ENCODE data around the gene TKTL1.

TKTL1 gene

DNA sequence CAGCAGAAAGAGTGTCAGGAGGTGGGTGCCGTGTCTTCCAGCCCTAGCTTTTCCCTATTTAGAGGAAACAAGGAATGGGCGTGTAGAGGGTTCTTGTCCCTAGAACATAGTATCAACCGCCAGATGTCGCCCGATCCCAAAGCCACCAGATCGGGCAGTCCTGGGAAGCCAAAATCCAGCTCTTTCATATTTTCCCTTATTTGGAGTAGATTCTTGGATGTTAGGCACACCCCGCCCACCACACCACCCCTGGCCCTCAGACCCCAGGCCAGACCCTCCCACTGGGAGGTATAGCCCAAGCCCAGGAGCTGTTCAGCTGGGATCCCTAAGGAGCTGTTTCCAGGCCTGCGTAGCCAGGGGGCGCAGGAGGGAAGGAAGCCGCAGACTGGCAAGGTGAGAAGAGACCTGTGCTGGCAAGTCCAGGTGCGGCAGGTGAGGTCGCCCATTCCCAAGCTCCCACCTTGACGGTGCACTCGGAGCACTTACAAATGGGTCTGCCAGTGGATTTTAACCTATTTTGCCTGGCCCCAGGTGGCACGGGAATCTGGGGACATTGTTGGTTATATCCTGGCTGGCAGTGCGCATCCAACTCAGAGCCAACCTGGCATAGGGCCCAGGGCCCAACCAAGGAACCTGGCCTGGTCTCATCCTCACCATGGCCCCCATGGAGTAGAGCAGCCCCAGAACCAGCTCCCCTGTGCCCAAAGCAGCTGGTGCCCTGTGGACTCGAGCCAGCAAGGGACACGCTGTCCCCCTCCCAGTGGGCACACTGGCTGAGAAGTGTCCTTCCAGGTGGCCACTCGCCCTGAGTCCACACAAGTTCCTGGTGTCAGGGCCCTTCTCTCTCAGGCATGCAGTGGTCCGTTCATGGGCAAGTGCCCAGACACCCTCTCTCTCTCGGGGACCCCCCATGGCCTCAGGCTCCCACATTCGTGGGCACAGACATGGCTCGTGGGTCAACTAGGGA is 78.0 kb downstream of the TKTL1 start:
- no peak for DNase-seq (ENCODE audit: low read depth in 2 of 3, low spot score in 1 of 3)

- DNase-seq (ENCODE audit: low read depth in 2 of 3, low spot score in 1 of 3): no peak
Observed at GRCh38 chrX:154374313-154375155, 78.9 kb downstream of the TKTL1 start, which contains the start of gene FLNA. Gene FLNA, minus strand, starts transcription at chrX:154374634. Its CDS starts 3,389 bp downstream, at chrX:154371245.

DNA sequence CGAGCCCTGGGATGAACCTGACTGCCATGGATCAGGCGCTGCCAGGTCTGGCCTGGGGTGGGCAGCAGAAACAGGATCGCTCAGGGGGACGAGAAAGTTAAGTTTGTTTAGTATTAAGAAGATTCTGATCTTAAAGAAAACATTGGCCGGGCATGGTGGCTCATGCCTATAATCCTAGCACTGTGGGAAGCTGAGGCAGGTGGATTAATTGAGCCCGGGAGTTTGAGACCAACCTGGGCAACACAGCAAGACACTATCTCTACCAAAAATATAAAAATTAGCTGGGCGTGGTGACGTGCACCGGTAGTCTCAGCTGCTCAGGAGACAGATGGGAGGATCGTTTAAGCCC is 79.5 kb downstream of the TKTL1 start:
- DNase-seq (ENCODE audit: low read depth in 2 of 3, low spot score in 1 of 3): no peak

- DNase-seq (ENCODE audit: low read depth in 2 of 3, low spot score in 1 of 3): no peak
Observed at GRCh38 chrX:154376774-154377173, 81.2 kb downstream of the TKTL1 start.

- peak in 1 of 3 donors; percentile 93 for DNase-seq (ENCODE audit: low read depth in 2 of 3, low spot score in 1 of 3)
Observed at GRCh38 chrX:154378059-154378798, 82.6 kb downstream of the TKTL1 start.

DNA sequence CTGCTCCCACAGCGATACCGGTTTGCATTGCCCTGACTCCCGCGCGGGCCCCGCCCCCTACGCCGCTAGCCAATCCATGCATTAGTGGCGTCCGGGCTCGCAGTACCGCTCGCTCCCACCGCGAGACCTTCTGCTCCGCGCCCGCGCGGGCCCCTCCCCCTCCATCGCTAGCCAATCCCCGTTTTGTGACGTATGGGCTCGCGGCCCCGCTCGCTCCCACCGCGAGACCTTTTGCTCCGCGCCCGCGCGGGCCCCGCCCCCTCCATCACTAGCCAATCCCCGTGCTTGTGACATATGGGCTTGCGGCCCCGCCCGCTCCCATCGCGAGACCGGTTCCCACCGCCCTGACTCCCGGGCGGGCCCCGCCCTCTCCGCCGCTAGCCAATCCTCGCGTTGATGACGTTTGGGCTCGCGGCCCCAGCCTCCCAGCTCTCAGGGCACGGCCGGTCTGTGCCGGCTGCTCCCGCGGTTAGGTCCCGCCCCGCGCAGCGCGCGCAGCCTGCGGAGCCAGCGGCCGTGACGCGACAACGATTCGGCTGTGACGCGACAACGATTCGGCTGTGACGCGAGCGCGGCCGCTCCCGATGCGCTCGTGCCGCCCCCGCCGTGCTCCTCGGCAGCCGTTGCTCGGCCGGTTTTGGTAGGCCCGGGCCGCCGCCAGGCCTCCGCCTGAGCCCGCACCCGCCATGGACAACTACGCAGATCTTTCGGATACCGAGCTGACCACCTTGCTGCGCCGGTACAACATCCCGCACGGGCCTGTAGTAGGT is 83.4 kb downstream of the TKTL1 start, which contains the start of gene EMD:
EMD (plus strand) TSS at position 497 of the 770 bp plus-strand sequence; CDS start at position 687, 190 bp downstream.
- DNase-seq (ENCODE audit: low read depth in 2 of 3, low spot score in 1 of 3): peak; percentile 83 to 94 (median 92)

DNA sequence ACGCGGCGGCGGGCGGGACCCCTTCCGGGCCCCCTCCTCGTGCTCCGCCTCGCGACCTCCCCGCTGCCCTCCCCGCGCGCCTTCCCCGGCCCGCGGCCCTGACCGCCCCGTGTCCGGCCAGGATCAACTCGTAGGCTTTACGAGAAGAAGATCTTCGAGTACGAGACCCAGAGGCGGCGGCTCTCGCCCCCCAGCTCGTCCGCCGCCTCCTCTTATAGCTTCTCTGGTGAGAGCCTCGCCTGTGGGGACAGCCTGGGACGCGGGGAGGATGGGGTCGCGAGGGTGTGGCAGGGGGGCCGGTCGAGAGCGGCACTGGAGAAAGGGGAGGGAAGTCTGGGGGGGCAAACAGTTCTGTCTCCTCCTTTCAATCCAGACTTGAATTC is 84.0 kb downstream of the TKTL1 start:
- no peak for DNase-seq (ENCODE audit: low read depth in 2 of 3, low spot score in 1 of 3)
